HPDE6-E6E7 (cell line): ENCODE results near the gene GMCL2.

Experiments
- DNase-seq: peaks from one replicate; pipeline ENCODE4 v3.0.0; 2011; ENCODE audit warnings: missing footprints; ENCODE audit errors: extremely low spot score

Gene GMCL2

DNA sequence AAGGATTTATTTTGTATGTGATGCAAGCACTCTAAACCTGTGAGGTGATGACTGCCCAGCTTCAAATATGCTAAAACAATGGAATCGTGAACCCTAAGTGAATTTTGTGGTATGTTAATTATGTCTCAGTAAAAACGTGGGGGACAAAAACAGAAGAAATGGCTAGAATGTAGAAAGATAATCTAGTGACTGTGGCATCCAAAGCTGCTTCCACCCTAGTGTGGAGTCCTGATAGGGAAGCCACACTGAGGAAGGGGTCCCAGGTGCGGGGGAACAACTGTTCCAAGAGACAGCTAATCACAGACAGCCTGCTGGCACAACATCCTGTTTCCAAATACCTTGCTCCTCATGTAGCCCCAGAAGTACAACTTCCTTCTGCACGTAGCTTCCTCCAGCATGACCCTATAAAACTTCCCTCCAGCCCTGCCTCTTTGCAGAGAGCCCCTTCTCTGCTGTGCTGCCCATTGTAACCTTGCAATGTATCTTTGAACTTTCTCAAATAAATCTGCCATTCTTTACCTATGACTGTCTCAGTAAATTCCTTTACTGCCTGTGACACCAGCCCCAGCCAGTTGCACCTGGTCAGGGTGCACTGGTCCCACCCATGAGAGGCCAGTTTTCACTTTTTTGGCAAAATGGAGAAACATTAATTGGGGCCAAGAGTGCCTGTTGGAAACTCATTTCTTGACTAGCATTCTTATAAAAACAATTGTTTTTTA is 4.9 kb downstream of the GMCL2 start:
- no peak for DNase-seq

DNA sequence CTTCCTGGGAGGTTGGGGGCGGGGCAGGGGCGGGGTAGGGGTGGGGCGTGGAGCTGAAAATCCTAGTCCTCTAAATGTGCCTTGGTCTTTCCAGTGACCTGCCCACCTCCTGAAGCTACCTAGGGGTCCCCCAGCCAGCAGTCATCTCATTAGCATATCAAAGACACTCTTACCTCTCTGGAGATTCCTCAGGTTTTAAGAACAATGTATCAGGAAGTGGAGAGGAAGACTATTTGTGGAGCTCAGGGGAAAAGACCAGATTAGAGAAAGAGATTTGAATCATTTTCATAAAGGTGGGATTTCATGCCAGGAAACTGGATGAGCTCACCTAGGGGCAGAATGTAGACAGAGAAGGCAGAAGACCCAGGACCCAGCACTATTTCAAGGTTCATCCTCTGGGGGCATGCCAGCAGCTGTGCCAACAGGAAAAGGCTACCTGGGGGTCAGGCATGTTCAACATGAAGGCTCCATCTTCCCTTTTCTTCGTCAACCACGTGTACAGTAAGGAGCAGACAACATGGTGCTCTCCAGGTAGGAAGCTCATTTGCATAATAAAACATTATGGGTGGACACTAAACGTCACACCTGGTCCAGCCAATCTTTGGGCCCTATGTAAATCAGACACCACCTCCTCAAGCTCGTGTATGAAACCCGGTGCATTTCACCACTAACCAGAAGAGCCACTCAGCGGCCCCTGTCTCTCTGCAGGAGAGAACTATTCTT is 6.9 kb downstream of the GMCL2 start:
- DNase-seq = no peak

DNA sequence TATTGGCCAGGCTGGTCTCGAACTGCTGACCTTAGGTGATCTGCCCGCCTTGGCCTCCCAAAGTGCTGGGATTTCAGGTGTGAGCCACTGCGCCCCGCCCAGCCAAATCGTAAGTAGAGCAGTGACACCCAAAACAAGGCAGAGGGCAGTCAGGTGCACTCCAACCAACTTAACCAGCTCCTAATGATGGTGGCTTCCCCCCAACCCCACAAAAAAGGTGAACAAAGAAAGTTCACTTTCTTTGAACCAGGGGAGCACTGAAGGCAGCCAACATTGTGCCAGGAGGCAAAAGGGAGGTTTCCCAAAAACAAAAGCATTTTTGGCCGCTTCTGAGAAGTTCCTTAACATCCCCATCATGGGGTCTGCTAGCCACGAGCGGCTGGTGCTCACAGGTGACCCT is 9.6 kb downstream of the GMCL2 start:
- no peak for DNase-seq

DNA sequence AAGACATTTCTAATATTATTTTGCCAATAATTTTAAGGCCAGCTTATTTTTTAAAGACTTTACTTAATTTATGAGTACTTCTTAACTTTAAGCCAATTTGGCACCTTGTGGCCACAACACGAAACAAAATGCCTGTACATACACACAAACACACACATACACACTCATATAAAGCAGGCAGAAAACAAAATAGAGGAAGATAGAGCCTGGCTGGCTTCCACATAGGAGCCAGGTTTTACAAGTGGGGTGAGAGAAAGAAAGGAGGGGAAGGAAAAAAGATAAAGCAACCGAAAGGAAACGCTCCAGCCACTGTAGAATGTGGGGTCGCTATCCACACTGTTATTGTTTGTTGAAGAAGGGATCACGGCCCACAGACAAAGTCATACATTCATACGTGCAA is 10.4 kb downstream of the GMCL2 start:
- DNase-seq = no peak

DNA sequence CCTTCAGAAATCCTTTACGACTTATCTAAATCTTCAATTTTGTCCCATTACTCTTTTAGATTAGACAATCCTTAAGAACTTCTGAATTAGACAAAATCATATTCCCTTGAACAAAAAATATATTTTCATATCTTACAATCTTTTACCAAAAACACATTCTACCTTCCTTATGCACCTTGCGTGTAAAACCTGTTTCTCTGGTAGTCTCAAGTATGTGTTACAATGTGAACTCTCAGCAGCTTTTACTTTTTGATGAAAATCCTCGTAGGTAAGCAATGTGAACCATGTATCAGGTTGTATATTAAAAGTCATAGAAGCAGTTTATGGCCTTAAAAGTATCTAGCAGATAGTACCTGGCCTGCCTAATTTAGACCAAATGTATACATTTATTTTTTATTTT is 12.7 kb downstream of the GMCL2 start:
- no peak for DNase-seq

DNA sequence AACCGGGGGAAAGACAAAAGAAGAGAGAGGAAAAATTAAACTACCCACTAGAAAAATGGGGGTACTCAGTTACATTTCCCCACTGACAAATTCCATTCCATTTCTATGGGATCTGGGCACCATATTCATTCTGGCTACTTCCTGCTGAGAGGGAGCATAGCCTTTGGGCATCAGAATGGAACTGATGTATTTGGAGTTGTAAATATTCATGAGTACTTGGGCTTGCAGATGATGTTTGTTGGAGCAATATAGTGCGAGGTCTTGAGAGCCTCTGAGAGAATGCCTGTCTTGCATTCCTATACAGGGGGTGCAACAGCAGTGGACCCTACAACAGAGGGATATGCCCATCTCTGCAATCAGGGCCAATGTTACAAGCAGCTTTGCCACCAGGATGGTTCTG is 16.7 kb downstream of the GMCL2 start:
- DNase-seq = no peak

DNA sequence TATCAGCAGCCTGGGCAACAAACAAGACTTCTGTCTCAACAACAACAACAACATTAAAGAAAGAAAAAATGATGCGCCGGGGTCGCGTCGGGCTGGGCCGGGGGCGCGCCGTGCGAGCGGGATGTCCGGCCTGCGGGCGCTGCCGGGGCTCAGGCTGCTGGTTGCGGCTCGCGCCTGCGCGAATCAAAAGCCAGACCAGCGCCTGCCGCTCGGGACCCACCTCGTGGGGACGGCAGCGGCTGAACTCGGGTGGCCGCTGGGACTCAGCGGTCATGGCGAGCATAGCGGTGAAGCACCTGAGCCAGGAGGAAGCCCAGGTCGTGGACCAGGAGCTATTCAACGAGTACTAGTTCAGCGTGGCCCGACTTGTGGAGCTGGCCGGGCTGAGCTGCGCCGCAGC is 21.6 kb downstream of the GMCL2 start:
- no peak for DNase-seq

DNA sequence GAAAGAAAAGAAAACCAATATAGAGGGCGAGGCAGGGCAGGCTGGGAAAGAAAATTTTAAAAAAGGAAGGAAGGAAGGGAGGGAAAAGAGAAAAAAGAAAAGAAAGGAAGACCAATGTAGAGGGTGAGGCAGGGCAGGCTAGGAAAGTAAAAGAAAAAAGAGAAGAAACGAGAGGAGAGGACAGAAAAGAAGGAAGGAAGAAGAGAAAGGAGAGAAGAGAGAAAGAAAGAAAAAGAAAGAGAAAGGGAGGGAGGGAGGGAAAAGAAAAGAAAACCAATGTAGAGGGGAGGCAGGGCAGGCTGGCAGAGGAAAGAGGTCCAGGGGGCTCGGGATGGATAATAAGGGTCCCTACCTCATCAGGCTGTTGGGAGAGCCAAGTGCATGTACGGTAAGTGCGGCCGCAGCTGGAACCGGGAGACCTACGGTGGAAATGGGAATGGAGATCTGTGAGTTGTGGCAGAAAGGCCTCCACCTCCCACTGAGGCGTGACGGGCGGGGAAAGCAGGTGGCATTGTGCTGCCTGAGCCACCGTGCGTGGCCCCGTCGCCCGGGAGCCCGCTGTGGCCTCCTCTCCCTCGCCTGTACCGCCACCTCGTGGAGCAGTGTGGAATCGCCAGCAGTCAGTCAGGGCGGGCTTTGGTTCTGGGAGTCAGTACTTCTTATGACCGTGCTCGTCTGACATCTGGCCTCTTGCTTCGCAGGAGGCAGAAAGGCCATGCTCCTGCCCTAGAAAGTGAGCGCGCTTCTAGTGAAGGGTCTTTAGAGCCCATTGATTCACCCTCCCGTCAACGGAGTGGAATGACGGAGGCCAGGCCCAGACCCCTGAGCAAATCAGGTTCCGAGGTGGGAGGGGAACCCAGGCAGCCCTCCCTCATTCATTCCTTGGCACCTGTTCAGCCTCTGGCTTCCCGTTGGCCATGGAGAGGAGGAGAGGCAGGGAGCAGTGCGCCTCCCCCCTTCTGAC is 23.1 kb downstream of the GMCL2 start:
- peak; percentile 72 for DNase-seq

DNA sequence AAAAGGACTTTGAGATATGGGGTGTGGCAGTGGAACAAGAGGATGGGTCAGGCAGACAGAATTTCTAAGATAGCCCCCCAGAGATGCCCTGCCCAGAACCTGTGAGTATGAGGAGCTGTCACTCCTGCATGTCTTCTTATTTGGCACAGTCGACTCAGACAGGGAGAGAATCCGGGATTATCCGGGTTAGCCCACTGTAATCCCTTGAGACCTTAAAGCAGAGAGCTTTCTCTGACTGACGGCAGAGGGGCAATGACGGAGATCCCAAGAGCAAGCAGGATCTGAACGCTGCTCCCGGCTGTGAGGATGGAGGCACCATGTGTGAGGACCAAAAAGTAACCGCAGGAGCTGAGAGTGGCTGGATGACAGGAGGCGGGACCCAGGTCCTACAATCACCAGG is 24.7 kb downstream of the GMCL2 start:
- DNase-seq = no peak

DNA sequence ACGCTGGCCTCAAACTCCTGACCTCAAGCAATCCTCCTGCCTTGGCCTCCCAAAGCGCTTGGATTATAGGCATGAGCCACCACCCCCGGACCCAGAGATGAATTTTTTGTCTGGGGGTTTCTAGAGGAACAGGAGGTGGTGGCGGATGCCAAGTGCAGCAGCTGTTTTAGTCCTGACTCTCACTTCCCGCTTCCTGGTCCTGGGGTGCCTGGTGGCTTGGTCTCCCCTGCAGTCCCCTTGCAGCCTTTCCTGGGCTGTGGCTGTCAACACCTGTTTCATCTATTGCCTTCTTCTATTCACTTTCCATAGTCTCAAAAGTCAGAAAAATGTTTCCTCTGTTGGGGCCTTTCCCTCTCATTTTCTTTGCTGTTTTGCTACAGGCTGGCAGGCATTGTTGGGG is 27.0 kb downstream of the GMCL2 start:
- no peak for DNase-seq

DNA sequence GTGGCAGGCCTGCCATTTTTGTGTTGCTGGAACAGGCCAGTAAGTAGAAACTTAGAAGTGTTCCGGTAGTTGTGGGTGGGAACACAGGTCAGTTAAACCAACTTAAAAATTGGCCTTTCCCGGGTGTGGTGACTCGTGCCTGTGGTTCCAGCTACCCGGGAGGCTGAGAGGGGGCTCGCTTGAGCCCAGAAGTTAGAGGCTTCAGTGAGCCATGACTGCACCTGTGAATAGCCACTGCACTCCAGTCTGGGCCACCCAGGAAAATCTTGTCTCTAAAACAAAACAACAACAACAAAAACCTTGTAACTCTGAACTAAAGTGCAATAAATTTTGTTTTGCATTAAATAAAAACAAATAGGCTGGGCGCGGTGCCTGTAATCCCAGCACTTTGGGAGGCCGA is 32.1 kb downstream of the GMCL2 start:
- DNase-seq = no peak

DNA sequence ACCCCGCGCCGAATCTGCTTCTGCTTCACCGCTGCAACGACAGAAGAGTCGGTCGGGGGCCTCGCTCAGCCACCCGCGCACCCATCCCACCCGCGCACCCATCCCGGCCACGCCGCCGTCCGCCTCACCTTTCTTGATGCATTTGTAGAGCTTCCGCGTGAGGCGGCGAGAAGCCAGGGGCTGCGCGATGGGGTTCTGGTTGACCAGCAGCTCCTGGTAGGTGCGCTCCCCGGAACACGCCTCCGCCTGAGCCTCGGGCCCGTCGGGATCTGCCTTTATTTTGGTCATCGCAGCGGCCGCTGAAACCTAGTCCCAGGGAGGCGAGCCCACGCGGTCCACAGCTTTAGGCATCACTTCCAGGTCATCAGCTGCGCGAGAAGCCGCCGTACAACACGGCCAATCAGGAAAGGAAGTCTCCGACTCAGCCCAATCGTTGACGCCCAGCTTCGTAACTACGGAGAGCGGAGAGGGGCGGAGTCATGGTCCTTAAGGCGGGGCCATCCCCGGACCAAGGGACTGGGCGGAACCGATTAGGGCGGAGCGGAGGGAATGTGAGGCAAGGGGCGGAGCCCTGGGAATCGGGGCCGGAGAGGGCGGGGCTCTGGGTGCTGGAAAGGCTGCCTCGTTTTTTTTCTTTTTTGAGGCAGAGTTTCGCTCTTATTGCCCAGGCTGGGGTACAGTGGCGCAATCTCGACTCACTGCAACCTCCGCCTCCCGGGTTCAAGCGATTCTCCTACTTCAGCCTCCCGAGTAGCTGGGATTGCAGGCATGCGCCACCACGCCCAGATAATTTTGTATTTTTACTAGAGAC is 33.4 kb downstream of the GMCL2 start, which contains the start of gene NHP2:
Gene NHP2, minus strand, starts transcription at position 356 of the 811 bp plus-strand sequence. Its CDS starts 68 bp downstream, at position 288.
- DNase-seq = peak; percentile 91

DNA sequence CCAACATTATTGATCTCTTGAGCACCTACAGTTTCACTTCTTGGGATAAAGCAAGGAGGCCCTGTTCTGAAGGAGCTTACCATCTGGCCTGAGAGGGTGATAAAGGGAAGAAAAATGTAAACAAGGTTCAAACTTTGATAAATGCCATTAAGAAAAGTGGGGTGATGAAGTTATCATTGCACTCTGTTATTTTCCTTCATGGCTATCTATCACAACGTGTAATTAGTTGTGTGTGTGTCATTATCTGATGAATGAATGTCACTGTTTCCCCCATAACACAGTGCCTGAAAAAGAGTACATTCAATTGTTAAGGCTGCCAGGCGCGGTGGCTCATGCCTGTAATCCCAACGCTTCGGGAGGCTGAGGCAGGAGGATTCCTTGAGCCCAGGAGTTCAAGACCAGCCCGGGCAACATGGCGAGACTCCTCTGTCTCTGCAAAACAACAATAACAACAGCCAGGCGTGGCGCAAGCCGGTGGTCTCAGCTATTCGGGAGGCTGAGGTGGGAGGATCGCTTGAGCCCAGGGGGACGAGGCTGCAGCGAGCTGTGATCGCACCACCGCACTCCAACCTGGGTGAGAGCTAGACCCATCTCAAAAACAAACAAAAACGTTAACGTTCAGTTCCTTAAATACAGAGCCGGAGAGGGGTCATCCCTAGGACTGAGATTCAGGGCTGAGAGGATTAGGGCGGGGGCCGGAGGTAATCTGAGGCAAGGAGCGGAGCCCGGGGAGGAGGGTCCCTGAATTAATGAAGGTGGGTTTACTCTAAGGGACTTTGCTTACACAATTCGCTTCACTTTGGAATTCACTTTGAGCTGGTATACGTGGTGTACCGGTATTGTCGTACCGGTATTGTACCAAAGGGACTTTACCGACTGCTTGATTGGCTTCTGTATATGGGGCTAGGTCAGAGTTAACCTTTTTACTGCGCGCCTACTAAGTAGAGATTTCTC is 34.4 kb downstream of the GMCL2 start:
- DNase-seq = no peak

DNA sequence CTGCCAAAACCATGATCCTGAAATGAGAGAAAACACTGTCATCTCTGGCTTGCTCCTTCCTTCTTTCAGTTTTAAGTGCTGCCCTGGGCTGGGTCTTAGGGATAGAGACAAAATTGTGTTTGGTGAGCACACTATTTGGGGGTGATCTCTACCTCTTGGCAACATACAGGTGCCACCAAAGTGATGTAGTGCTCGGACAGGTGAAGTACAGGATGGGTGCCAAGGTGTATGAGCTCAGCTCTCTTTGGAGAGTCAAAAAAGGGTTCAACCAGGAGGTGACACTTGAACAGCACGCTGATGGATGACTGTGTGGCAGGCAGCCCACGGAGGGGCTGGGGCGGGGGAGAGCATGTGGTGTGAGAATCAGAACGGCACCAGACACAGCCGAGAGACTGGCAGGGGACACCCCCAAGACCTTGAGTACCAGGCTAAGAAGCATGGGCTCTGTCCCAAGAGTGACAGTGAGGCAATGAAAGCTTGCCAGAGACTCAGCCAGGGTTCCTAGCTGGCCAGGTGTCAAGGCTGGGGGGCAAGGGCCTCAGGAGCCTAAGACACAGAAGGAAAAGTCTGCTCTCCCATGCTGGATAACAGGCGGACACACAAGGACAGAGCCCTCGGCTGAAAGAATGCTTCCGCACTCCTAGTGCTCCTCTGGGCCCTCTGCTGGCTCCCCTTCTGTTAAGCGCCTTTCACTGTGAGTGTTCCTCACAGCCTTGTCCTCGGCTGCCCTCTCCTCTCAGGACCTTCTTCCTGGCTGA is 36.0 kb downstream of the GMCL2 start:
- DNase-seq = no peak

DNA sequence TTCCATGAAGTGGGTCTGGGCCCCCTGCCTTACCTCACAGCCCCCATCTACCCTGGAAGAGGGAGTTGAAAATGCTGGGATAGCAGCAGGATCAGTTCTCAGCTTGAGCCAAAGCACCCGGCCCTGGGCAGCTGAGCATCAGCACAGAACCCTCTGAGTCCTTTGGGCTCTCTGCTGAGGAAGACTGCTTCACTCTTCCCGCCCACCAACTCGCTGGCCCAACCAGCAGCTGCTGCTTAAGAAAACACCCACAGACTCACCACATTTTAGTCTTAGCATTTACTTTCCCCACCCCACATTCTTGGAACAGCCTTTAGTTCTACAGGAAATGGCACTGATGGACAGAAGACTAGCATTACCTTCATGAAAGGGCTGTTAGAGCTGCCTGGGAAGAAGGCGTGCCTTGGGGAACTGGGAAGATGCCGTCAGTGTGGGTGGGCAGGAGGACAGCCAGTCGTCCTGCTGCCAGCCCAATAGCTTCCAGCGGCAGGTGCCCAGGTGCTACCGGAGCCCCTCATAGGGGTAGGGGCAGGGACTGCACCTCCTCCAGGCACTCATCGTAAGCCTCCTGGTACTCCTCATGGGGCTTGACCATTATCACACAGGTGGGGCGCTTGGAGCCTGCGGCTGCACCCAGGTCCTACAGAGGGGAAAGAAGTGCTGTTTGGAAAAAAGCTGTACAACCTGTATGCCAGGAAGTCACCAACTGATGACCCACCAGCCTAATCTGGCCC is 37.8 kb downstream of the GMCL2 start:
- no peak for DNase-seq

DNA sequence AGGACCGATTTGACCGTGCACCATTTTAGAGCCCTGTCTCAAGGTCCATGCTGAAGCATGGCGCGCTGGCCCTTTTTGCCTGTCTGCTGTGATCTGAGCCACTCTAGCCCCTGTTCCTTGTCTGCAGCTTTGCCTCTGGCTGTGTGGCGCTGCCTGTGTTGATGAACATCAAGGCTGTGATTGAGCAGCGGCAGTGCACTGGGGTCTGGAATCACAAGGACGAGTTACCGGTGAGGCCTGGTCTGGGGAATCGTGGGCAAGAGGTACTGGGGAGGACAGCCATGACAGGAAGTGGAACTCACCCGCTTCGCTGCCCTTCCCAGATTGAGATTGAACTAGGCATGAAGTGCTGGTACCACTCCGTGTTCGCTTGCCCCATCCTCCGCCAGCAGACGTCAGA is 39.8 kb downstream of the GMCL2 start:
- DNase-seq = no peak

DNA sequence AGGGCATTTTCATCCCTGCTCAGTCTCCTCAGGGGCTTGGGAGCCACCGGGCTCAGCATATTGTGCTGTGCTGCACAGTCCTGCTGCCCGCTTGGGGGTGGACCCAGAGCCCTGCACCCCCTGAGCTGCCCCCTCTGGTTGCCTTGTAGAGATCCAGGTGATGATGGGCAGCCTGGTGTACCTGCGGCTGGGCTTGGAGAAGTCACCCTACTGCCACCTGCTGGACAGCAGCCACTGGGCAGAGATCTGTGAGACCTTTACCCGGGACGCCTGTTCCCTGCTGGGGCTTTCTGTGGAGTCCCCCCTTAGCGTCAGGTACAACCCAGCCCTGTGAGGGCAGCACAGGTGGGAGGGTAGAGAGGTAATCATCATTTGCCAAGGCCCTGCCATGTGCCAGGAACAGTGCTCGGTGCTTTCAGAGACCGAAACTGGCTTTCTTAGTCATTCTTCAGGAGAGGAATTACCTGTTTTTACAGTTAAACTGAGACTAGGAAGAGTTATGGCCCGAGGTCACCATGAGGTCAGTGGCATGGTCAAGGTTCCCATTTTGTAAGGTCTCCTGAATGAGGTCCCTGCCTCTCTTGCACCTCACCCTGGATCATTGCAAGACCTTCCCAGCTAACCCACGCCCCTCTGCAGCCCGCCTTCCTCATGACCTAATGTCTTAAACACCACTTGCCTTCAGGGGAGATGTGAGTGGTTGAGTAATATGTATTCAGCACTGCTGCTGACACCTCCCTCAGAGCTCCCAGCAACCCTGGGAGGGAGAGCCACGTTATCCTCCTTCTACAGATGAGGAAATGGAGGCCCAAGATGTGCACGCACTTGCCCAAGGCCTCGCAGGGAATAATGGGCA is 41.0 kb downstream of the GMCL2 start:
- DNase-seq = peak; percentile 96

DNA sequence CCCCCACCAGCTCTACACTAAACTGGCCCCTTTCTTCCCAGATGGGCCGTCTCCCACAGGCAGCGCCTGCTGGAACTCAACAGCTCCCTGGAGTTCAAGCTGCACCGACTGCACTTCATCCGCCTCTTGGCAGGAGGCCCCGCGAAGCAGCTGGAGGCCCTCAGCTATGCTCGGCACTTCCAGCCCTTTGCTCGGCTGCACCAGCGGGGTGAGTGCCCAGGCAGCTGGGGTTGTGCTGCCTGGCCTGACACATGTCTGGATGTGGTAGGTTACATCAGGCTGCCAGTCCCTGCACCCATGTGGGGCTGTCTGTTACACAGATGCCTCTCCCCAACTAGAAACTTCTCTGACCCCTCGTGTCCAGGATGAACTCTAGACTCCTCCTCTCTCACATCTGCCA is 43.3 kb downstream of the GMCL2 start:
- no peak for DNase-seq
